CD4-positive, alpha-beta T cell treated with Interleukin-6 for 4 hours (primary cell): ENCODE measurements around the gene FAM156A.
"Not testable (repeated sequence)": the region's sequence is repeated elsewhere in the genome, so short reads cannot be mapped to it uniquely, and the experiment has no call there.

Source experiments
- DNase-seq: peaks from one replicate; pipeline ENCODE4 v3.0.0-alpha.2; 2020; ENCODE audit warnings: mixed read lengths

Gene FAM156A, protein sequence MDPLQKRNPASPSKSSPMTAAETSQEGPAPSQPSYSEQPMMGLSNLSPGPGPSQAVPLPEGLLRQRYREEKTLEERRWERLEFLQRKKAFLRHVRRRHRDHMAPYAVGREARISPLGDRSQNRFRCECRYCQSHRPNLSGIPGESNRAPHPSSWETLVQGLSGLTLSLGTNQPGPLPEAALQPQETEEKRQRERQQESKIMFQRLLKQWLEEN

GRCh38 chrX:52958113-52958959, at the start of gene FAM156A:
Gene FAM156A (minus strand): TSS chrX:52958518. CDS start chrX:52948588, 9,930 bp downstream.
- not testable (repeated sequence) for DNase-seq

GRCh38 chrX:53005327-53005726, 47.0 kb upstream of the FAM156A start:
- DNase-seq = no peak

DNA sequence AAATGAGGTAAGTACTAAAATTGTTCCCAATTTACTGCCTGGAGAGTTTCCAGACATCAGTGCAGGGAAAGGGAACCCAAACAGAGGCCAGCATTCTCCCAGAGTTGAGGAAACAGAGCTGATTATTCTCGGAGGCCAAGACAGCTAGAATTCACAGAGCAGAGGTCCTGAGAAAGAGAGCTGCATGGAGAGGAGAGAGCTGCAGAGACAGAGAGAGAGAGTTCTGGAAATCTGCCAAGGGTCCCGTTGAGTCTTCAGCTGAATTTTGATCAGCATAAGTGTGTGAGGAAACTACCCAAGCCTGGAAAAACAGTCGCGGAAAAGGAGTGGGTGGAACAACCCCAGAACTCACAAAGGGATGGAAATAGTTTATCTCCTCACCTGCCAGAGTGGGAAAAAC, 46.5 kb upstream of the FAM156A start:
- no peak for DNase-seq

DNA sequence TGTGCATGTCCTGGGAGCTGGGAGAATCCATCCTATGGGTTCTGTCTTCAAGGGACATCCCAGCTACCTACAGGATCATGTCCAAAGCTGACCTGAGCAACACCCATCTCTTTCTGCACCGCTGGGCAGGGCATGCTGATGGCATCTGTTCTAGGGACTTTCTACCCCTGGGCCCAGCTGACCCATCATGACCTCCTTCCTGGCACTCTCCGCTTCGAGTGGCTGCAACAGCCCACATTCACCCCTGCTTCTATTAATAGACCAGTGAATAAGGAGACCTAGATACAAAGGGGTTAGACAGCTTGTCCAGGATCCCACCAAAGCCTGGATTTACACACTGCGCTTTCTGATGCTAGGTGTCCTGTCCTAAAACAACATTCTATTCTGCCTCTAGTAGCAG, 45.7 kb upstream of the FAM156A start:
- DNase-seq = no peak

DNA sequence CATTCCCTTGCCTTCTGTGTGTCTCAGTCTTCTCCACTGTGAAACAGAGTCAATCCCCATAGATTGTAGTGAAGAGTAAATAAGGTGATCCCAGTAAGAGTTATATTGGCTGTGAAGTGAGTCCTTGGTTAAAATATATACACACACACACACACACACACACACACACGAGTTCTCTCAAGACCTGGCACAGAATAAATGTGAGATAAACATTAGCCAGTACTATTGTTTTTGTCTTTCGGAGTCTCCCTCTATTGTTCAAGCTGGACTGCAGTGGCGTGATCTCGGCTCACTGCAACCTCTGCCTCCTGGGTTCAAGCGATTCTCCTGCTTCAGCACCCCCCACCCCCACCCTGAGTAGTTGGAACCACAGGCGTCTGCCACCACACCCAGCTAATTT, 44.8 kb upstream of the FAM156A start:
- DNase-seq = no peak

DNA sequence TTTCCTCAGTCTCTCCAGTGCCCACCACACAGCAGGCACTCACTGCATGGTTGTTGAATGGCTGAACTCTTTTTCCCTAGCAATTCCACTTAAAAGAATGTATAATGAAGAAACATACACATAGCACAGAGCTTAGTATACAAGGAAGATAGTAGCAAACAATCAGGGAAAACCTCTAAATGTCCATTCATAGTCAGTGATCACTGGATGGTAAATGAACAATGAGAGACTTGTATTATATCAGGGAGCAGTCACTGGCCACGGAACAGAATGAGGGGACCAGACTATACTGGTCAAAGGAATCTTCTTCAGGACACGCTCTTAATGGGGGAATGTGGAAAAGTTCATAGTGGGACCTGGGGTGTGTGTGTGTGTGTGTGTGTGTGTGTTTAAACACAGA, 43.6 kb upstream of the FAM156A start:
- no peak for DNase-seq

DNA sequence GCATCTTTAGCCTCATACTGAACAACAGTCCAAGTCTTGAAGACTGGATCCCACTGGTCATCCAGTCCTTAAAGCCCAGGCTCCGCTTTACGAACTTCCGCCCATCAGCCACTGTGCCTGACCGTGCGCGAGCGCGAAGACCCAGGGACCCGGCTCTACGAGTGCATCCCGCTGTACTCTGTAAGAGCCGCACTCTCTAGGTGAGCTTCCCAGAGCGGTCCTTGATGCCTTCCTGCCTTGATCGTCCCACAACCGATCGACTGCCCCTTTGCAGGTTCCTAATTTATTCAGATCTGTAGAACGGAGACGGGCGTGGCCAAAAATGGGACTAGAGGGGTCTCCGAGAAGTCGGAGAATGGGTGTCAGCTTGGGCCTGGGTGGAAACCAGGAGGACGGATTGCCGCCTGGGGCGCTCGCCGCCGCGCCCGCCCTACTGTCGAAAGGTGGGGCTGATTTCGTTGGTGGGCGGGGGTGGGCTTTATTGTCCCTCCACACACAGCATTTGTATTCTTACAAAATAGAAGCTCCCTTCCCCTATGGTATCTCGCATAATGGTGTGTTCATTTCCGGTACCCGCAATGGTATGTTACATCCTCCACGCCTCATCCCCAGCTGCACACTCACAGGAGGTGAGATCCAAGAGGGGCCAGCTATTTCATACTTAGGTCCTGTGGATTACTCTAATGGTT, 42.3 kb upstream of the FAM156A start:
- no peak for DNase-seq

DNA sequence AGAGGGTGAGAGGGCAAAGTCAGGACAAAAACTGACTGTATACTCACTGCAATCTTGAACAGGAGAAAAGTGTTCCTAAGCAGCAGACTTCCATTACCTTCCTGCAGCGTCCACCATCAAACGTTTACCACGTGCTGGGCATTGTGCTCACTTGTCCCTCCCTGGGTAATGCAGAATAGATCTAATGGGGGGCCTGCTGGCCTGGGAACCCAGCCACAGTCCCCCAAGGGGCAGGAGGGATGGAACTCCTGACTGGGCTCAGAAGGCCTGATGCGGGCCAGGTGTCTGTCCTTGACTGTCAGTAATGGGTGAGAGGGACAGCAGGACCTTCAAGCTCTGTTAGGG, 37.6 kb upstream of the FAM156A start:
- DNase-seq = no peak

- DNase-seq = peak; percentile 92
Measured at GRCh38 chrX:52995135-52995986, 37.0 kb upstream of the FAM156A start.

DNA sequence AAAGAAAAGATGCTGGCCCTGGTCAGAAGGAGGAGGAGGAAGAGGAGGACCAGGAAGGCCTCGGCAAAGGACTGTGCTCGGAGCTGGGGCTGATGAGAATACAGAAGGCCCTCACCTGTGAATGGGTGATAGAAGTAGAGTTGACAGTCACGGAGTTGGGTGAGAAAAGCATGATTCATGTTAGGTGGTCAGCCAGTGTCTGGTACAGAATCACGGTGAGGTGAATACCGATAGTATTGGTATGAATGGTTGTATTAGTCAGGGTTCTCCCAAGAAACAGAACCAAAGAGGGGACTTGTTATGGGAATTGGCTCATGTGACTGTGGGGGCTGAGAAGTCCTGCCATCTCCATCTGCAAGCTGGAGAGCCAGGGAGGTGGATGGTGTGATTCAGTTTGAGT, 32.5 kb upstream of the FAM156A start:
- DNase-seq = no peak

DNA sequence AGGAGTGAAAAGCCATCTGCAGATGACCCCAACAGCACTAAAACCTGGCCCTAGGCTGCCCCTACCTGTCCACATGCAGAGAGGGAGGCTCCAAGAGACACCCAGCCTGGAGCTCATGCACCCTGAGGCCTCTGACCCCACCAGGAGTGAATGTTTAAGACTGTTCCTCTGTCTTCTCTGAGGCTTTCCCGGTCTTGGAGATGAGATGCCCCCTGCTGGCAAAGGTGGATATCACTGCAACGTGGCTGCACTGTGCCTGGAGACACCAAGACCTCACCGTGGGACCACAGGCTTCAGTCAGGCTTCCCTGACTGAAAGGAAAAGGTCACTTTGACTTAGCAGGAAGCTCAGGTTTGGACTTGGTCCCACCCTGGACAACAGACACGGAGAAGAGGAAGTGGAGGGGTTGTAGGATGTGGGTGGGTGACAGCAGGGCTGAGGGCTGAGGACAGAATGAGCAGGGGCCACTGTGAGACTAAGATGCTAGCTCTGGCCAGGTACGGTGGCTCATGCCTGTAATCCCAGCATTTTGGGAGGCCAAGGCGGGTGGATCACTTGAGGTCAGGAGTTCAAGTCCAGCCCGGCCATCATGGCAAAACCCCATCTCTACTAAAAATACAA, 31.8 kb upstream of the FAM156A start:
- peak; percentile 67 for DNase-seq

GRCh38 chrX:52988985-52989917, 30.9 kb upstream of the FAM156A start:
- DNase-seq = no peak

DNA sequence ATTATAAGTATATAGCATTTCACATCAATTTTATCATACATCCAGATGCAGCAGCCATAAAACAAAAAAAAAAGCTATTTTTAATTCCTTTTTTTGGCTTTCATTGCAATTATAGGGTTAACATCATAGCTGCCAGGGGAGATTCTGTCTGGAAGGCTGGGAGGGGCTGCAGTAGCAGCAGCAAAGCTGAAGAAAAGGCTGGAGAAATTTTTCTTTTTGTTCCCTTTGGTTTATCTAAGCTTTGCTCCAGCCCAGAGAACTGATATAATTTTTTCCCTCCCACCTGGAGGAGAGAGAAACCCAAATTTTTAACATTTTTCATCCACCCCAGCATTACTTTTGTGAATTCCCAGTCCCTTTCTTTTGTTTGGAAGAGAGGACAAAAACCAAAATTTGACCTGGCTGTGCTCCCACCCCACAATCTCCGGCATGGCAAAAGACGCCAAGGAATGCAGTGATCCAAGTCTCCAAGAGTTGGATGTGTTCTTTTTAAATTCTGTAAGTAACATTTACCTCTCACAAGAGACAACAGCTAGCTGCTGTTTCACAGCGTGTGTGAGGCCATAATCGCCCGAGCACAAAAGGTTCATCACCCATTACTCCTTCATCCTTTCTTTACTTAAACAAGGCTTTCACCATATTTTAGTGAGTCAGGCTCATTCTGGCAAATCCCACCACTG, 25.1 kb upstream of the FAM156A start:
- DNase-seq = no peak

DNA sequence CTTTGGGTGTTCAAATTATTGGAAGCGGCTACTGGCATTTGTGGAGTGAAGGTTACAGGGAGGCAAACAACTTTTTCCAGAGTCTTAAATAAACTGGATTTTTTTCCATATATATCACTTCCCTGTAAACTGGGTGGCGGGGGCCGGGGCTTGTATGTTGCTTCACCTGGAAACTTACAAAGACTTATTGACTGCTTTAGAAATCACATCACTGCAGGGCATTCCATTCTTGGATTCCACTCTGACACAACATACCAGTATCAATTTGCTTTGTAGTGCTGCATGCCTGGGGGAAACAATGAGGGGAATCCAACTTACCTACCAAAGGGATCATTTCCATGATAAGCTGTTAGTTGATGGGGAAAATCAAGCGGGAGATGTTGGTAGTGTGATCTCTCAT, 21.7 kb upstream of the FAM156A start:
- DNase-seq = no peak

DNA sequence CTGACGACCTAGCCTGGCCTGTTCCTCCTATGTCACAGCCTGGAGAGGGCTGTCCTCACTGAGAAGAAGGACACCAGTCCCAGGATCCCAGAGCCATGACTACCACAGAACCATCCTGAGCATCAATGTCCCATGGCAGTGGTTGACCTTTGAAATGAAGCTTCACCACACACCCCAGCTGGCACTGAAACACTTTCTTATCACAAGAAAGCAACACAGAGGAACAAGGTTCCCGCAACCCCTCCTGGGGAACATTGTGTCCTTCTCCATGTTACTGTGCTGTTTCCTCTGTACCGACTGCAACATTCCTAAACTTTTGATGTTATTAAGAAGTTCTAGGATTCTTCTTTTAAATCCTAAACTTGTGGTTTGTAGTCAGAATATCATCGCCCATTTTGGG, 21.2 kb upstream of the FAM156A start:
- no peak for DNase-seq

DNA sequence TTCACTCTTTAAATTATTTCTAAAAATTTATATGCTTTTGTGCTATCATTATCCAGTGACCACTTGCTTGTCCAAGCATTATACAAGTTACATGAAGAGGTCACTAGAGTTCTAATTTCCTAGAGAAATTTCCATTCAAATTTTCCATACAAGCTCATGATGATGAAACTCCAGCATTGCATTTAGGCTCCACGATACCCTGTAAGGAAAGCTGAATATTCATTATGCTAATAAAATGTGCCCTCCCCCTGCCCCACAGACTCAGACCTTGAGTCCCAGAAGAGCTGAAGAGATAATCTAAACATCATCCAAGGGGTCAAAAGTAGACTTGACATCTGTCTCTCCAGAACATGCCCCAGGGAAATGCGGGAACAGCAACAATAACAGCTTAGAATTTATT, 19.6 kb upstream of the FAM156A start:
- DNase-seq = no peak

DNA sequence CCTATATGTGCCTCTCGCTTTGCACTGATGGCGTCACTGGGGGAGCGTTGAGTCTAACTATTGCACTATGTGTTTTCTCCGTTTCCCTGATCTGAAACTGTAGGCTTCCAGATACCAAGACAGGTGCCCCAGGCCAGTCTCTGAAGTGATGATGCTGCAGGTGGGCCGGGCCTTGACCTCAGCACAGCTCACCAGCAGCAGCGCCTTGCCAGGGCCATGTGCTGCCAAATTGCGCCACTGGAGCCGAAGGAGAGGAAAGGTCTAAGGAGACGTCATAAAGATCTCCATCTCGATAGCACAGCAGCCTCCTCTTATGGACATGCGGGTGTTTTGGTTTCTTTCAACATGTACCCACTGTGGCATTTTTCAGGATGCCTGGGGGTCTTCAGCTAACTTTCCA, 17.3 kb upstream of the FAM156A start:
- not testable (repeated sequence) for DNase-seq

- not testable (repeated sequence) for DNase-seq
Measured at GRCh38 chrX:52974336-52974992, 16.1 kb upstream of the FAM156A start.

- not testable (repeated sequence) for DNase-seq
Measured at GRCh38 chrX:52967922-52968321, 9.6 kb upstream of the FAM156A start.
